ENCODE results near the gene HERC3. TPM values are rescaled to one million over a fixed set of nuclear protein-coding genes. Genes with fewer than 3 reads are reported as not detected.

HERC3 gene
- total and polyA plus RNA-seq, 2 donors (not counting 3 experiments of a cell fraction or from before 2014, with no cell fraction given): 6.3 to 21.2 TPM

DNA sequence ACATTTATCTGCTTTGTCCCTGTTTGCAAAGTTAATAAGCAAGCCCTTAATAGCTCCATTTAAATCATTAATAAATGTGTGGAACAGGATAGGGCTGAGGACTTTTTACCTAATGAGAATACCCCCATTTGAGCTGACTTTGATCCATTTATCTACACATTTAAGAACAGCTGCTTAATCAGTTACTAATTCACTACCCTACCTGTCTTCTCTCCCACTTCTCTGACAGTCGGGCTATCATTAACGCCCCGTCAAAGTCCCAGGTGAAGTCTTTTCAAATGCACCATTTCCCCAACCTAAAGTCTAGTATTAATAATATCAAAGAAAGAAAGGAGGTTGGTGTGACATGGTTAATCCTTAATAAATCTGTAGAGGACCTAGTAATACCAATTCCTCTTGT is 162.5 kb downstream of the HERC3 start:
- Histone ChIP-seq H3K79me2 (ENCODE audit: control insufficient read depth, insufficient read depth, low read length) (no peaks in the 10 kb centered on the region), H3K4me1 (ENCODE audit: control insufficient read depth, extremely low read depth, insufficient read depth, low read length) (no peaks in the 10 kb centered on the region), H3K27ac (ENCODE audit: insufficient read depth, low read depth, low read length) (no peak overlapping the region), H4K20me1 (replicated peaks; ENCODE audit: control insufficient read depth, extremely low read depth, insufficient read depth, low read length) (no peaks in the 10 kb centered on the region), H3K36me3 (ENCODE audit: control insufficient read depth in 2 of 2, extremely low read depth in 1 of 2, insufficient read depth in 2 of 2, low read length in 2 of 2) (no peaks in the 10 kb centered on the region), H3K4me3 (replicated peaks in 1 of 3; ENCODE audit: insufficient read depth in 1 of 3, low read depth in 1 of 3, low read length in 3 of 3) (no peak overlapping the region), H3K9ac (replicated peaks; ENCODE audit: extremely low read depth, insufficient read depth, low read length) (no peak overlapping the region), H3K9me1 (replicated peaks; ENCODE audit: control insufficient read depth, extremely low read depth, insufficient read depth, low read length) (no peaks in the 10 kb centered on the region), H3K4me2 (ENCODE audit: insufficient read depth, low read length) (no peak overlapping the region), H3K27me3 (ENCODE audit: control insufficient read depth in 2 of 2, insufficient read depth in 2 of 2, low read length in 2 of 2) (no peaks in the 10 kb centered on the region), H3K9me3 (replicated peaks; ENCODE audit: control insufficient read depth, insufficient read depth, low read length) (no peaks in the 10 kb centered on the region), H2AFZ (ENCODE audit: low read depth, low read length) (no peak overlapping the region)
- CTCF ChIA-PET: interaction anchor here (1.0 to 5.8 kb wide), 3 partner anchors 37 to 269 kb away, joined by 3 to 19 read pairs (median 3); no protein-coding TSS in a partner anchor
- POLR2A ChIA-PET: no interaction called here
- dilution Hi-C loops (cut with MboI; ENCODE audit: extremely low pct_ligation_motif_present, low sequenced_read_pairs): no loop called here
- intact Hi-C loops (cut with micrococcal nuclease): no loop called here
- TF ChIP-seq EZH2 (IDR thresholded peaks at IDR 0.05; ENCODE audit: borderline replicate concordance, low read depth, low read length, severe bottlenecking) (no peak), POLR2AphosphoS5 (IDR thresholded peaks at IDR 0.05; ENCODE audit: insufficient read depth, low read depth, low read length) (no peak), MAX (IDR thresholded peaks at IDR 0.05; ENCODE audit: insufficient read depth, insufficient read length) (no peak), MYC (IDR thresholded peaks at IDR 0.05; ENCODE audit: low read depth, low read length) (no peak), FOS (IDR thresholded peaks at IDR 0.05; ENCODE audit: borderline replicate concordance, insufficient read depth, low read length) (no peak), GATA2 (IDR thresholded peaks at IDR 0.05; ENCODE audit: insufficient read depth, insufficient read length, low read depth, low read length) (no peak), JUN (IDR thresholded peaks at IDR 0.05; ENCODE audit: borderline replicate concordance, insufficient read depth, insufficient read length, low read depth) (no peak), POLR2A (IDR thresholded peaks at IDR 0.05; ENCODE audit: low read depth, low read length) (no peak), CTCF (IDR thresholded peaks at IDR 0.05; ENCODE audit: extremely low read depth in 1 of 2, insufficient read depth in 1 of 2, low read depth in 1 of 2, low read length in 2 of 2) (no peak)
- DNase-seq (ENCODE audit: low read depth, low spot score) (no peak), FAIRE-seq (no peak)
- BruUV-seq (replicated peaks): no TSS peak

All from endothelial cell of umbilical vein (primary cell).